ENCODE data around the gene ABLIM1.

ABLIM1 gene

DNA sequence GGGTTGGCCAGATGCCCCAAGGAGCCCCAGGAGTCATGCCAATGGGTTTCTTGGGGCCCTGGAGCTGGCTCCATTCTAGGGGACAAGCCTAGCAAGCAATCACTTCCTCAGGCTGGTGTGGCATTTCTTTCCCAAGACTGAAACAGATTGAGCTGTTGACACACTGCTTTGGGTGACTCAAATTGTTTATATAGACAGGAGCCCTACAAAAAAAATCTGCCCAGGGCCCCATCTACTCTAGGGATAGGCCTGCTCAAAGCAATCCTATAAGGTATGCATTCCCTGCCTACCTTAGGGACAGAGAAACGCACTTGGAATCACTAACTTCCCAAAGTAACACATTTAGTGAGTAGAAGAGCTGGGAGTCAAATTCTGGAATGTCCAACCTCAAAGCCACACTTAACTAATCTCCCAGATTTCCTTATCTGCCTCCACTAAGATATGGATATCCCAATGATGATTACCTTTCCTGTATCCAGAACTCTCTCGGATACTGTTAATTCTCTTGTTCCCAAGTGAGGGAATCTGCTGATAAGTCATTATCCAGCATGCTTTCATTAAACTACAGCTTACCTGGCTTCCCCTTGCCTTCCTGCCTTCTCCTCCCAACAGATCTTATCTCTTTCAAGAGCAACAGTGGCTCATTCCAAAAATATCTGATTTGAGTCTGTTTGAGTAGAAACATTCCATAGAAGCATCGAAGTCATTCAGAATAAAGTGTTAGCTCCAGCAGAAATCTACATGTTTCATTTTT is 3.1 kb downstream of the ABLIM1 start:
- no peak for DNase-seq (ENCODE audit: low spot score)
- TF ChIP-seq, protein P1, sequence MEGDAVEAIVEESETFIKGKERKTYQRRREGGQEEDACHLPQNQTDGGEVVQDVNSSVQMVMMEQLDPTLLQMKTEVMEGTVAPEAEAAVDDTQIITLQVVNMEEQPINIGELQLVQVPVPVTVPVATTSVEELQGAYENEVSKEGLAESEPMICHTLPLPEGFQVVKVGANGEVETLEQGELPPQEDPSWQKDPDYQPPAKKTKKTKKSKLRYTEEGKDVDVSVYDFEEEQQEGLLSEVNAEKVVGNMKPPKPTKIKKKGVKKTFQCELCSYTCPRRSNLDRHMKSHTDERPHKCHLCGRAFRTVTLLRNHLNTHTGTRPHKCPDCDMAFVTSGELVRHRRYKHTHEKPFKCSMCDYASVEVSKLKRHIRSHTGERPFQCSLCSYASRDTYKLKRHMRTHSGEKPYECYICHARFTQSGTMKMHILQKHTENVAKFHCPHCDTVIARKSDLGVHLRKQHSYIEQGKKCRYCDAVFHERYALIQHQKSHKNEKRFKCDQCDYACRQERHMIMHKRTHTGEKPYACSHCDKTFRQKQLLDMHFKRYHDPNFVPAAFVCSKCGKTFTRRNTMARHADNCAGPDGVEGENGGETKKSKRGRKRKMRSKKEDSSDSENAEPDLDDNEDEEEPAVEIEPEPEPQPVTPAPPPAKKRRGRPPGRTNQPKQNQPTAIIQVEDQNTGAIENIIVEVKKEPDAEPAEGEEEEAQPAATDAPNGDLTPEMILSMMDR (IDR thresholded peaks at IDR 0.05; ENCODE audit: extremely low read depth, missing control alignments), result no peak

DNA sequence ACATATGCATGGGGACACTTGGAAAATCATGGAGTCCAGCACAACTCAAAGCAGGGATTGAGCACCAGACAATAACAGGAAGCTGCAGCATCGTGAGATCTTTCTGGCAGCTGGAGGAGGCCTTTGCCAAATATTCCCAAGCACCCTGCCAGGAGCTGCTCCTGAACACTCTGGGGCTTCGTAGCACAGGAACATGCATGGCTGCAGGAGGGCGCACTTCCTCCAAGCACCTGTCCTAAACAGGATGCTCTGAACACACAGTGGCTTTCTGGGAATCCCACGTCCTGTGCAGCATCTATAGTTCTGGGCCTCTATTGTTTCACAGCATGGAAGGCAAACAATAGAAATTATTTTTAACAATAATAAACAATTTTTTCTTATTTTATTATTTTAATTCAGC is 4.1 kb downstream of the ABLIM1 start:
- DNase-seq (ENCODE audit: low spot score), result no peak
- TF ChIP-seq, protein P1 (IDR thresholded peaks at IDR 0.05; ENCODE audit: extremely low read depth, missing control alignments), result no peak

DNA sequence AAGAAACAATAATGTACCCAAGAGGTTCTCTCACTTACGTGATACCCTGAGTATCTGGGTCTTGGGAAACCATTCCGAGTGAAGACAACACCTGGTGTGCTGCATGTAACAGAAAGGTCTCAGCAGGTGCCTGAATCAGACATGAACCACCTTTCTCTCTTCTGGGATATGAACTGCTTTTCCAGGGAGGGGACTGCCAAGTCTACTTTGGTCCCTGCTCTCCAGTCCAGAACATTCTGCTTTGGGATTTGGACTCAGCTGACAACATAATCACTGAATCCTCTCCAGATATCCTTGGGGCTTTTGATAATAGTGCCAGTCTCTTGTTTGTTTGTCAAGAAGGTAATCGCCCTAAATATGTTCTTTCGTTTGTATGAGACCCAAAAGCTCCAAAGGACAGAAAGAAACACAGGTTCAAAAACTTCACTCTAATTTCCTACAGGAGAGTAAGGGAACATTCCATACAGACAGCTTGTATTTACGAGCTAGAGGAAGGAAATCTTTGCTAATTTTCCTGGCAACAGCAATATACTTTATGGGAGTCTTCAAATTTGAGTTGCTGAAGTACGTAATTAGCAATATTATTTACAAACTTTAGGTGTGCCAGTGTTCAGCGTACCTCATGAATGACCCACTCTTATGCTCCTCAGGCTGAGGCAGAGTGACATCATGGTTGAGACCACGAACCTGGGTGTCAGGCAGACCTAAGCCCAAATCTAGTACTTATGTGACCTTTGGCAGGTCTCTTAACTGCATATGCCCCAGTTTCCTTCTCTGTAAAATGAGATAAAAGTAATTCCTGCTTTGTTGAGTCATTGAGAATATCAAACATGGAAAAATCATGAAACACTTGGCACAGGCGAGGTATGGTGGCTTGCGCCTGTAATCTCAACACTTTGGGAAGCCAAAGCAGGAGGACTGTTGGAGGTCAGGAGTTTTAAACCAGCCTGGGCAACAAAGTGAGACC is 5.4 kb downstream of the ABLIM1 start:
- TF ChIP-seq, protein P1 (IDR thresholded peaks at IDR 0.05; ENCODE audit: extremely low read depth, missing control alignments), result no peak
- no peak for DNase-seq (ENCODE audit: low spot score)

DNA sequence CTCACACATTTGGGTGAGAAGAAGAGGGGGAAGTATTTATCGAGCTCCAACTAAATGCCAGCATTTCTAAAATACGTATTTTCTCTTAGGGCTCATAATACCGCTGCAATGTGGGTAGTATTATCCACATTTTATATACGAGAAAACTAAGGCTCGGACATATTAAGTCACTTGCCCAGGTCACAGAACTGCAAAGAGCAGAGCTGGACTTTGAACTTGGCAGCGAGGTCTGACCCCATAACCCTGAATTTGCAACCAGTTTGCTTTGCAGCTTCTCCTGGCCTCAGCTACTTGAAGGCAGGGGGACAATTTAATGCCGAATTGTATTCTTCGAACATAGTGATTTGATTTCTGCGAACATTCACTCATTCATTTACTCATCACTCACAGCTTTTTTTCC is 7.2 kb downstream of the ABLIM1 start:
- no peak for DNase-seq (ENCODE audit: low spot score)
- TF ChIP-seq, protein P1 (IDR thresholded peaks at IDR 0.05; ENCODE audit: extremely low read depth, missing control alignments), result no peak

DNA sequence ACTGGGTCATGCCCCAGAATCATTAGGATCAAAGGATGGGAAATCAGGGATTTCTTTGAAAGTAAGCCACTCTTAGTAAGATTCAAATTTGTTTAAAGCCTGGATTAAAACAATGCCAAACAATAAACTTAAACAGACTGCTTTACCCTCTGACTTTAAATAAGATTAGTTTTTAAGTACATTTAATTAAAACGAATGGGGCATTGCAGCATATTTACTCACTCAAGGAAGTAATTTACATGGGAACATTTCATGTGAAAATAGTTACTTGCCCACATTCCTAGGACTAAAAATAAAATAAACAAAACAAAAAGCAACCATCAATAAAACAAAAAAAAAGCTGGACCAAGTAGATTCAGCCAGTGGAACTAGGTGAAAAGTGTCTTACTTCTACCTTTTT is 7.8 kb downstream of the ABLIM1 start:
- no peak for DNase-seq (ENCODE audit: low spot score)
- TF ChIP-seq, protein P1 (IDR thresholded peaks at IDR 0.05; ENCODE audit: extremely low read depth, missing control alignments), result no peak

DNA sequence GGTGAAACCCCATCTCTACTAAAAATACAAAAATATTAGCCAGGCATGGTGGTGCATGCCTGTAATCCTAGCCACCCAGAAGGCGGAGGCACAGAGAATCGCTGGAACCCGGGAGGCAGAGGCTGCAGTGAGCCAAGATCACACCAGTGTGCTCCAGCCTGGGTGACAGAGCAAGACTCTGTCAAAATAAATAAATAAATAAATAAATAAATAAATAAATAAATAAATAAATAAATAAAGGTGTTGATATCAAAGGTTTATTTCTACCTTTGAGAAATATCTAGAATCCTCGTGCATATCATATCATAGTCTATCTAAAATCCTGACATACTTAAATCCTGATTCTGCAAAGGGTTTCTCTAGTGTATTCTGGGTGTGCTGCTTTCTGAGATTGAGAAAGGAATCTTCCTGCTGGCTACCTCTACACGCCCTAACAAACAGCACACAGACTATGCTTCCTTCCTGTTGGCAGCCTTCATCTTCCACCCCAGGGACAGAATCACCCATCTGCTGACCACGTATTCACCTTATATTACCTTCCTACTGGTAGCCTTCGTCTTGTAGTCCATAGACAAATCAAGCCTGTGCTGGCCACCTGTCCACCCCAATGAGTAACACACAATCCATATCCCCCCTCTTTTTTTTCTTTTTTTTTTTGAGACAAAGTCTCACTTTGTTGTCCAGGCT is 8.7 kb downstream of the ABLIM1 start:
- TF ChIP-seq, protein P1 (IDR thresholded peaks at IDR 0.05; ENCODE audit: extremely low read depth, missing control alignments), result no peak
- no peak for DNase-seq (ENCODE audit: low spot score)
